Left kidney (tissue), 2 donors: ENCODE results near the gene CCDC85B. TPM values are rescaled to one million over a fixed set of nuclear protein-coding genes. Genes with fewer than 3 reads are reported as not detected.

ENCODE experiments used
- DNase-seq: peaks from one replicate; pipeline ENCODE4 v3.0.0-alpha.2; 2013
- polyA plus RNA-seq: library from polyadenylated mRNA; unstranded; fragments of 120-200 nt; gene quantifications from one replicate; pipeline ENCODE4 v1.2.1, GENCODE V29; 2013; ENCODE audit not compliant: insufficient read length

Gene CCDC85B
- polyA plus RNA-seq, 1 donor: 5.0 TPM

DNA sequence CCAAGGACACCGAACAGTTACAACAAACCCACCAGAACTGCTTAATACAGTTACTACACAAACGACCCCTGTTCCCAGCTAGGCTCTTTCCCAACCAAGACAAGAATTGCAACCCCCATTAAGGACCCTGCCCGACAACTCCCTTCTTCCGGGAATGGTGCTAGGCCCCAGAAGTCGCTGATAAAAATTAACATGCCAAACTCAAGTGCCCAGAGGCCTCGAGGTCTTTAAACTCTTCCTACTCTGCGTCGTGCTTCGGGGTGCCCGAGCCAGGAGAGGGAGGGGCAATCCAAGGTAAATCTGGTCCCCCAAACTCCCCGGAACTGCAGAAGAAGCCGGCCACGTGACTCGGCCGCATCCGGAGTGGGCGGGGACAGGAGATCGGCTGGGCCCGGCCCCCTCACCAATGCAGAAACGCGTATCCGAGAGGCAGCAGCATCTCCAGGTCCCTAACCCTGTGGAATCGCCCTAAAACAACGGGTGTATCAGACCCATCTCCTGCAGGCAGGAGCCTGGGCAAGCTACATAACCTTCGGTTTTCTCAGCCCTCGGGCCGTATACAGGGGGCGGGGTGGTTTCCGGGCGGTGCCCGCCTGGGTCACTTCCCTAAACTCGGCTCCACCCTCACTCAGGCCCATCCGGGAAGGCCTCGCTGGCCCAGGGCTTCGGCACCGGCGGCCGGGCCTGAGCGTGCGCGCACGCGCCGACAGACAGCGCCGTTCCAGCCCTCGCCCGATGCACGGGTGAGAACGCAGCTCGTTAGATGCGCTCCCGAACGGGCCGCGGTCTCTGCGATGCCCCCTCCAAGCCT is 33.6 kb upstream of the CCDC85B start:
- no peak for DNase-seq

DNA sequence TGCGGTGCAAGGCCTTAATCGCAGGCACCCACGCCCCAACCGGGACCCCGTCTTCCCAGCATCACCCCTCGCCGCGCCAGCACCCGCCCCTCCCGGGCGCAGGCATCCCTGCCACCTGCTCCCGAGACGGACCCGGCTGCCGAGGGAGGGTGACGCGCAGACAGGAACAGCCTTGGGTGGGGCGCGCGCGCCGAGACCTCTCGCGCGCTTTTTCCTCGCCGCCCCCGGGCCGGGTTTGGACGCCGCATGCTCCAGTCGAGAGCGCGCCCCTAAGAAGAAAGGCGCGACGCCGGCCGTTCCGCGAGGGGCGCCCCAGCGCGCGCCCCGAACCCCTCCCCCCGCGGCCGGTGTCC is 33.0 kb upstream of the CCDC85B start:
- DNase-seq: no peak

DNA sequence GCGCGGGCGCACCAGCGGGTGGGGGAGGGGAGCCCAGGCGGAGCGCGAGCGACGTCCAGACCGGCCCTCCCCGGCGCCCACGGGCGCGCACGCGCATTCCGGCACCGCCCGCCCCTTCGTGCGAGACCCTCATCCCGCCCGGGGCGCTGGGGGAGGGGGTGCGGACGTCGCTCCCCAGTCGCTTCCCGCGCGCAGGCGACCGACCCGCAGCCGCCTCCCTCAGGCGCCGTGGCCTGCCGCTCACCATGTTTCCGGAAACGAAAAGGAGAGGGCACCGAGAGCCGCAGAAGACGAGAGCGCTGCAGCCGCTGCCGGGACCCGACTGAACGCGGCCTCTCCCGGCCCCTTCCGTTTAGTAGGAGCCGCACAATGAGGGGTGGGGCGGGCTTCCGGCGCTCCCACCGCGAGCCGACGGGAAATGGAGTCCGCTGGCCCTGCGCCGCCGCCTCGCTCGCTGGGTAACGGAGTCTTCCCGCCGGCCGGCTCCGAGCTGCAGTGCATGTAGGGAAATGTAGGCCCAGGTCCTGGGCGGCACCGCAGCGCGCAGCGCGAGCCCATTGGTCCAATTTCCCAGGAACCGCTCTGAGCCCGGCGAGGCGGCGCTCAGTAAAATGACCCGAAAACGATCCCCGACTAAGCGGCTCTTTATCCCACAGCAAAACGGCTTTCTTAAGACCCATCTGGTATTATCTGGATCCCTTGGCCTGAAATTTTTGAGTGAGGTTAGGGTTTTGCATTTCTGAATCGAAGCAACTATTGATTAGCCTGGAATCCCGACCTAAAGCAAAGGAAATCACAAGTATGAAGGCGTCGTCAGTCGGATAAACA is 32.4 kb upstream of the CCDC85B start, which contains the start of gene CFL1:
Gene CFL1, minus strand, starts transcription at position 328 of the 828 bp plus-strand sequence. Its CDS starts 81 bp downstream, at position 247.
- DNase-seq: peak; percentile 97

DNA sequence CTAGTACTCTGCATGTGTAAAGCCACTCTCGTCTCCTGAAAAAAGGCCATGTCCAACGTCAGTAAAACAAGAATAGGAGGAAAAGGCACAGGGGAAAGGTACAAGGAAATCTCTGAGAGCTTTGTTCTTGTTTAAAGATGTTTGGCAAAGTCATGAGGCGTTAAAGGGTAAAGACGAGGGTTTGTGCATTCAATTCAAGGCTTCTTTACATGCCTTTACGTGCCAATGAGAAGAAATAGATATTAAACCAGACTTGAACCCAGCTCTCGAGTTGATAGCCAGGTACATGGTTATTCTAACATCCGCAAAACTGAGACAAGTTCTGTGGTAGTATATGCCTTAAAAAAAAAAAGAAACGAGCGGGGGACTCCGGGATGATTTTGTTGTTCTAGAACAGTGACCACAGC is 31.8 kb upstream of the CCDC85B start:
- no peak for DNase-seq

- DNase-seq: peak; percentile 99
These were observed 31.2 kb upstream of the CCDC85B start for GRCh38 chr11:65859095-65859811.

- DNase-seq: no peak
These were observed 30.6 kb upstream of the CCDC85B start for GRCh38 chr11:65859812-65860277.

- DNase-seq: peak; percentile 99
These were observed 30.0 kb upstream of the CCDC85B start, which contains the start of gene MUS81 for GRCh38 chr11:65860278-65861164. Gene MUS81, plus strand, starts transcription at chr11:65860433. Its CDS starts 321 bp downstream, at chr11:65860754.

DNA sequence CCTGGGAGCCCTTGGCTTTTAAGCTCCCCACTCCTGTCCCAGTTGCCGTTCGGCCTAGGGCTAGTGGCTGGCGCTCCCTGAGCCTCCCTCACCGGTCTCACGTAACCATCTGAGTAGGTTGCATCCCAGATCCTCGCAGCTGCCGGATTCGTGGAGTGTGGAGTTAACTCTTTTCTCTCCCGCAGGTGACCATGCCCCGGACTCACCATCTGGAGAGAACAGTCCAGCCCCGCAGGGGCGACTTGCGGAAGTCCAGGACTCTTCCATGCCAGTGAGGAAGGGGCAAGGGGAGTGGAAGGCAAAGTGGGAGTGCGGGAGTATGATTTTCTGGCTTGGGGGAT is 29.3 kb upstream of the CCDC85B start:
- DNase-seq: no peak

DNA sequence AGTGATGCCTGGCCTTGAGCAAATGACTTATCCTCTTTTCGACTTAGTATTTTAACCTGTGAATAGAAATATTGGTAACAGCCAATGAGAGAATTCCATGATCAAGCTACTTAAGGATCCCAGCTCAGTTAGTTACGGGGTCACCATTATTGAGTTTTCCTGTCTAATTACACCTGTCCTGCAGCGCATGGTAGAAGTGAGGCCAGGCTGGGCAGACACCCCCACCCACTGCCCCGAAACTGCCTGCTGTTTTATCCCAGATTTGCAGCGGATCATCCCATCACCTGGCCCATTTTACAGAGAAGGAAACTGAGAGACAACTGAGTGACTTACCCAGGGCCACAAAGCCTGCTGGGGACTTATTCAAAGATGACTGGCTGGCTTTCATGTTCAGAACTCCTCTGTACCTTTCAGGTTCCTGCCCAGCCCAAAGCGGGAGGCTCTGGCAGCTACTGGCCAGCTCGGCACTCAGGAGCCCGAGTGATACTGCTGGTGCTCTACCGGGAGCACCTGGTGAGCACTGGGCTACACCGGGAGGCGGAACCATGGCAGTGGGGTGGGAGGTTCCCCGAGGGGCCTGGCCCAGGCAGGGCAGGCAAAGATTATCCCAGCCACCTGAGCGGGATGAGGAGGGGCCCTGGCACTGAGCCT is 28.8 kb upstream of the CCDC85B start:
- DNase-seq: no peak

GRCh38 chr11:65862191-65862735 is 28.2 kb upstream of the CCDC85B start:
- DNase-seq: no peak

DNA sequence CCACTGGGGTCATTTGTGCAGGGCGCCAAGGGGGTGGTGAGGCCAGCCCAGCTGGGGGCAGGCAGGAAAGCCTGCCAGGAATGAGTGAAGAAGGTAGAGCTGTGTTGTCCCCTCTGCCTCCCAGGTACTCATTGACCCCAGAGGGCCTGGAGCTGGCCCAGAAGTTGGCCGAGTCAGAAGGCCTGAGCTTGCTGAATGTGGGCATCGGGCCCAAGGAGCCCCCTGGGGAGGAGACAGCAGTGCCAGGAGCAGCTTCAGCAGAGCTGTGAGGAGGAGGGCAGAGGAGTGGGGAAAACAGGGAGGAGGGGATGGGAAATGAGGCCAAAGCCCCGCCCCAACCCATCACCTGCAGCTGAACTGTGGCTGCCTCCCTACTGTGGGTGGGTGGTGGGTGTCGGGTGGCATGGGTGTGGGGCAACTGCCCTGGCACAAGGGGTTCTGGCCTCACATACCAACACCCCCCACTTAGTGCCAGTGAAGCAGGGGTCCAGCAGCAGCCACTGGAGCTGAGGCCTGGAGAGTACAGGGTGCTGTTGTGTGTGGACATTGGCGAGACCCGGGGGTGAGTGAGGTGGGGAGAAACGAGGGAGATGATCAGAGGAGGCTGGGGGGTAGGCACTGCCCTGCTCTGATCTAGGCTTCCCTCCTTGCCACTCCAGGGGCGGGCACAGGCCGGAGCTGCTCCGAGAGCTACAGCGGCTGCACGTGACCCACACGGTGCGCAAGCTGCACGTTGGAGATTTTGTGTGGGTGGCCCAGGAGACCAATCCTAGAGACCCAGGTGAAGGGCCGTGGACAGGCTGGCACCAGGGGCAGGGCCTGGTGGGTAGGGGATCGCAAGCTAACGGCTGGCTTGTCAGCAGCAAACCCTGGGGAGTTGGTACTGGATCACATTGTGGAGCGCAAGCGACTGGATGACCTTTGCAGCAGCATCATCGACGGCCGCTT is 27.3 kb upstream of the CCDC85B start:
- no peak for DNase-seq

- no peak for DNase-seq
These were observed 26.4 kb upstream of the CCDC85B start for GRCh38 chr11:65863889-65864705.

GRCh38 chr11:65864706-65865471 is 25.6 kb upstream of the CCDC85B start:
- no peak for DNase-seq

DNA sequence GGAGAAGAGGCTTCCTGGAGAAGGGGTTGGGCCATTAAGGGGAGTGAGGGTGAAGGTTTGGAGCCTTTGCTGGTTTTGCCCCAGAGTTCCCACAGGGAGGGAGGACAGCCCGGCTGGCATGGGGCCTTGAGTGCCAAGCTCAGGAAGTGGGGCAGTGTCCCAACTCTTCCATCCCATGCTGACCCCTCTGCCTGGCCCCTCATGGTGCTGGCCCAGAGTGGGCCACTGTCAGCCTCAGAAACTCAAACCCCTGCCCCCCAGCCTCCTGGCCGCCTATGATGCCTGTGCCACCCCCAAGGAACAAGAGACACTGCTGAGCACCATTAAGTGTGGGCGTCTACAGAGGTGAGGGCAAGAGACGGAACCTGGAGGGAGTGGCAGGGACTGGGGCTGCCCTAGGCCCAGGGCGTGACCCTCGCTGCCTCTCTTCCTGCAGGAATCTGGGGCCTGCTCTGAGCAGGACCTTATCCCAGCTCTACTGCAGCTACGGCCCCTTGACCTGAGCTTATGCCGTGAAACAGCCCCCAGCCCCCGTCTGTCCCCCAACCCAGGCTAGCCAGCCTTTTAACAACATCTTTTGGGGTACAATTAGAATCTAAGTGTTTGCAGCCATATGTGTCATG is 24.8 kb upstream of the CCDC85B start:
- DNase-seq: no peak

DNA sequence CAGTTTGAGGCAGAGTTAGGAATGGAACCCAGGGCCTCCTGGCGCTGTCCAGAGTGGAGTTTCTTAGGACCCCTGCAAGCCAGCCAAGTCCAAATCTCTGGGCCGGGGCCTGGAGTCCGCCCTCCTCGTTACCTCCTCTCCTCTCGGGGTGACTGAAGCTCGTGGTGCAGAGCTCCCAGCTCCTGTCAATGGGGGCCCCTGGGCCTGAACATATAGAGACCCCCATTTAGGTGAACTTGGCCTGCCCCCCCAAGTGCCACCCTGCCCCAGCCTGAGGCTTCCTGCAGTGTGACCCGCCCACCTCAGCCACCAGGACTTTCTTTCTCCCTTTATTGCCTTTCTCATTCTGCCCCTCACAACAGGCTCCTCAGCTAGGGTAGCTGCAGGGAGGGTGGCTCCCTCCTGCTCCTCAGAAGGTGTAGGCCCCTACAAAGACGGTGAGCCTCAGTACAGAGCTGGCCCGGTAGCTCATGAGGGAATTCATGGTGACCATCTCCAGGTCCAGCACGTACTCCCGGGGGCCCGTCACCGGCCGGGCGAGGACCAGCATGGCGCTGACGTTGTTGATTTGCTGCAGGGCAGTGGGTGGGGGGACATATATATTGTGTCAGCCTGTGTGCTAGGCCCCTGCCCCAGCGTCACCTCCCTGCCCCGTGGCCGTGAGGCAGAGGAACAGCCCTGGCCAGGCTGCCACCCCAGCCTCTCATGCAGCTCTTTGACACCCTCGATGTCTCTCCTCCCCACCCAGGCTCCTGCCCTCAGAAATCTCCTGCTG is 23.8 kb upstream of the CCDC85B start:
- no peak for DNase-seq
